ENCODE data around the gene SEMA3A. TPM values are rescaled to one million over a fixed set of nuclear protein-coding genes. Genes with fewer than 3 reads are reported as not detected.

The SEMA3A gene
- total and polyA plus RNA-seq, 2 of the 13 experiments (the other 11 are each of a cell fraction or from before 2014, with no cell fraction given) = 0.29 to 1.2 TPM

- no peak overlapping the region for H3K4me2 ChIP-seq (ENCODE audit: low read depth, low read length)
- no peaks in the 10 kb centered on the region for H3K4me1 ChIP-seq (ENCODE audit: insufficient read depth, low read length)
- H4K20me1 ChIP-seq (ENCODE audit: insufficient read depth, low read length) = no peaks in the 10 kb centered on the region
- BruUV-seq (replicated peaks) = no TSS peak
- ChIA-PET CTCF (ENCODE audit: low intra/inter-chr PET ratio, low total read pairs) (no interaction called here), POLR2A (no interaction called here)
- no peaks in the 10 kb centered on the region for H3K79me2 ChIP-seq (ENCODE audit: insufficient read depth, low read length)
- DNase-seq (ENCODE audit: low spot score) = no peak
- H3K36me3 ChIP-seq (replicated peaks in 1 of 2; ENCODE audit: control insufficient read depth in 1 of 2, insufficient read depth in 2 of 2, low read length in 2 of 2) = no peaks in the 10 kb centered on the region
- no peaks in the 10 kb centered on the region for H3K9me3 ChIP-seq (ENCODE audit: low read length)
- WGBS (ENCODE audit: low lambda C conversion rate) = 46% methylated on average over 3 of the region's 3 CpGs
- no peak overlapping the region for H3K27ac ChIP-seq (ENCODE audit: extremely low read length, insufficient read depth, low read length)
- no peak for TF ChIP-seq GPN1 (CRISPR knock-in tag; IDR thresholded peaks at IDR 0.05; ENCODE audit: borderline replicate concordance)
- no peak for TF ChIP-seq TBL1XR1 (IDR thresholded peaks at IDR 0.05; ENCODE audit: borderline replicate concordance, low read length, partially characterized antibody)
- no peak for TF ChIP-seq ZNF790 (CRISPR knock-in tag; IDR thresholded peaks at IDR 0.05; ENCODE audit: borderline replicate concordance)
- TF ChIP-seq ZNF350 (CRISPR knock-in tag; IDR thresholded peaks at IDR 0.05; ENCODE audit: borderline replicate concordance, low read depth) = no peak
- no peak for TF ChIP-seq ZFP82 (CRISPR knock-in tag; IDR thresholded peaks at IDR 0.05; ENCODE audit: borderline replicate concordance)
- TF ChIP-seq KLF15 (CRISPR knock-in tag; IDR thresholded peaks at IDR 0.05; ENCODE audit: borderline replicate concordance) = no peak
- TF ChIP-seq NCOA1 (CRISPR knock-in tag; IDR thresholded peaks at IDR 0.05) = no peak
- TF ChIP-seq DBP (CRISPR knock-in tag; IDR thresholded peaks at IDR 0.05; ENCODE audit: not compliant biosample characterization) = no peak
- TF ChIP-seq JUN (CRISPR knock-in tag; IDR thresholded peaks at IDR 0.05) = no peak
- TF ChIP-seq ZNF10 (CRISPR knock-in tag; IDR thresholded peaks at IDR 0.05; ENCODE audit: borderline replicate concordance, low read depth) = no peak
- TF ChIP-seq ZBTB44 (CRISPR knock-in tag; IDR thresholded peaks at IDR 0.05) = no peak
- no peak for TF ChIP-seq SCMH1 (CRISPR knock-in tag; IDR thresholded peaks at IDR 0.05; ENCODE audit: borderline replicate concordance)
- TF ChIP-seq BCL3 (CRISPR knock-in tag; IDR thresholded peaks at IDR 0.05) = no peak
- TF ChIP-seq SP1 (IDR thresholded peaks at IDR 0.05) = no peak
- no peak for TF ChIP-seq SP1 (CRISPR knock-in tag; IDR thresholded peaks at IDR 0.05)
- TF ChIP-seq CHCHD3 (CRISPR knock-in tag; IDR thresholded peaks at IDR 0.05) = no peak
- no peak for TF ChIP-seq ZNF446 (CRISPR knock-in tag; IDR thresholded peaks at IDR 0.05)
- TF ChIP-seq ARNT (IDR thresholded peaks at IDR 0.05) = no peak
- TF ChIP-seq HNF4A (CRISPR knock-in tag; IDR thresholded peaks at IDR 0.05) = no peak
- no peak for TF ChIP-seq NR0B2 (CRISPR knock-in tag; IDR thresholded peaks at IDR 0.05)
- intact Hi-C loops (cut with micrococcal nuclease; ENCODE audit: unreplicated experiment) = no loop called here
- no peak overlapping the region for H2AFZ ChIP-seq (ENCODE audit: low read length)
- FAIRE-seq = no peak
- ATAC-seq = no peak
- no peak overlapping the region for H3K4me3 ChIP-seq (replicated peaks in 1 of 3; ENCODE audit: insufficient read depth in 1 of 3, low read depth in 2 of 3, low read length in 3 of 3)
- H3K27me3 ChIP-seq (ENCODE audit: control insufficient read depth in 1 of 2, insufficient read depth in 2 of 2, low read length in 2 of 2) = no peaks in the 10 kb centered on the region
- in situ Hi-C loops (cut with HindIII; ENCODE audit: extremely low pct_ligation_motif_present, low pct_unique_long_range_greater_than_20kb) = no loop called here
- H3K9ac ChIP-seq (ENCODE audit: insufficient read depth, low read depth, low read length) = no peak overlapping the region
Observed at GRCh38 chr7:84110400-84110799, 84.2 kb downstream of the SEMA3A start.
